ENCODE data around the gene BRAT1.

The BRAT1 gene

GRCh38 chr7:2494191-2495130, 60.9 kb downstream of the BRAT1 start:
- DNase-seq (ENCODE audit: low read depth): no peak

GRCh38 chr7:2493205-2494164, 61.8 kb downstream of the BRAT1 start:
- DNase-seq (ENCODE audit: low read depth): no peak
- TF ChIP-seq CTCF (IDR thresholded peaks at IDR 0.05; ENCODE audit: insufficient read depth, low read depth, low read length, missing control alignments): no peak
- H3K4me3 ChIP-seq (ENCODE audit: low read depth, low read length): no peak overlapping the region

More at GRCh38 chr7:2494191-2495130, 60.9 kb downstream of the BRAT1 start:
- TF ChIP-seq CTCF (IDR thresholded peaks at IDR 0.05; ENCODE audit: insufficient read depth, low read depth, low read length, missing control alignments): no peak
- H3K4me3 ChIP-seq (ENCODE audit: low read depth, low read length): no peak overlapping the region

GRCh38 chr7:2492038-2492437, 63.3 kb downstream of the BRAT1 start:
- no peak for TF ChIP-seq CTCF (IDR thresholded peaks at IDR 0.05; ENCODE audit: insufficient read depth, low read depth, low read length, missing control alignments)
- DNase-seq (ENCODE audit: low read depth): no peak
- H3K4me3 ChIP-seq (ENCODE audit: low read depth, low read length): no peak overlapping the region

- H3K4me3 ChIP-seq (ENCODE audit: low read depth, low read length): no peak overlapping the region
- DNase-seq (ENCODE audit: low read depth): no peak
- TF ChIP-seq CTCF (IDR thresholded peaks at IDR 0.05; ENCODE audit: insufficient read depth, low read depth, low read length, missing control alignments): no peak
Observed at GRCh38 chr7:2490181-2490651, 65.1 kb downstream of the BRAT1 start.

GRCh38 chr7:2488681-2489080, 66.6 kb downstream of the BRAT1 start:
- H3K4me3 ChIP-seq (ENCODE audit: low read depth, low read length): no peak overlapping the region
- no peak for DNase-seq (ENCODE audit: low read depth)
- TF ChIP-seq CTCF (IDR thresholded peaks at IDR 0.05; ENCODE audit: insufficient read depth, low read depth, low read length, missing control alignments): no peak

GRCh38 chr7:2488272-2488645, 67.1 kb downstream of the BRAT1 start:
- H3K4me3 ChIP-seq (ENCODE audit: low read depth, low read length): no peak overlapping the region
- no peak for TF ChIP-seq CTCF (IDR thresholded peaks at IDR 0.05; ENCODE audit: insufficient read depth, low read depth, low read length, missing control alignments)
- no peak for DNase-seq (ENCODE audit: low read depth)

Data from GM12865 (cell line).